HG02759 (cell line): ENCODE measurements around the gene PRPF40A.
A peak's percentile ranks its signal among the peaks of the same experiment; 100 is the strongest.

ENCODE experiments used
- ATAC-seq: cut with Tn5 transposase; IDR thresholded peaks from one replicate; pipeline ENCODE4 v1.9.1; 2021; ENCODE audit warnings: mild to moderate bottlenecking, moderate library complexity; ENCODE audit not compliant: unreplicated experiment

PRPF40A gene

GRCh38 chr2:152622219-152622618 lies 95.0 kb downstream of the PRPF40A start:
- ATAC-seq = no peak

- no peak for ATAC-seq
These were observed 96.3 kb downstream of the PRPF40A start for GRCh38 chr2:152620985-152621384.

- ATAC-seq = no peak
These were observed 97.1 kb downstream of the PRPF40A start for GRCh38 chr2:152620208-152620607.

- ATAC-seq = no peak
These were observed 99.1 kb downstream of the PRPF40A start for GRCh38 chr2:152618193-152618564.

GRCh38 chr2:152617456-152618192 lies 99.6 kb downstream of the PRPF40A start:
- no peak for ATAC-seq

- no peak for ATAC-seq
These were observed 102.1 kb downstream of the PRPF40A start for GRCh38 chr2:152615177-152615576.

GRCh38 chr2:152613235-152613634 lies 104.0 kb downstream of the PRPF40A start:
- ATAC-seq = peak; percentile 37

- ATAC-seq = peak; percentile 85
These were observed 105.6 kb downstream of the PRPF40A start for GRCh38 chr2:152611458-152612231.

- ATAC-seq = no peak
These were observed 107.6 kb downstream of the PRPF40A start for GRCh38 chr2:152609699-152610098.

- no peak for ATAC-seq
These were observed 108.1 kb downstream of the PRPF40A start for GRCh38 chr2:152609154-152609553.

GRCh38 chr2:152607793-152608300 lies 109.4 kb downstream of the PRPF40A start:
- ATAC-seq = no peak

GRCh38 chr2:152606941-152607340 lies 110.3 kb downstream of the PRPF40A start:
- ATAC-seq = no peak

GRCh38 chr2:152606081-152606480 lies 111.2 kb downstream of the PRPF40A start:
- no peak for ATAC-seq

GRCh38 chr2:152603166-152603565 lies 114.1 kb downstream of the PRPF40A start:
- ATAC-seq = no peak

GRCh38 chr2:152602750-152603149 lies 114.5 kb downstream of the PRPF40A start:
- no peak for ATAC-seq
